HepG2 (cell line): ENCODE measurements around the gene HJURP. TPM values are rescaled to one million over a fixed set of nuclear protein-coding genes. Genes with fewer than 3 reads are reported as not detected.
A peak's percentile ranks its signal among the peaks of the same experiment; 100 is the strongest.

Experiments used
- CENPX ChIP-seq: sonication (generic); formaldehyde crosslinking; IDR thresholded peaks from 2 replicates; pipeline ENCODE4 v1.9.0; 2021; ENCODE audit warnings: mild to moderate bottlenecking, missing genetic modification reagents, moderate library complexity
- HHEX ChIP-seq: IDR thresholded peaks from 2 replicates; pipeline ENCODE4 v1.6.1; 2016; ENCODE audit warnings: control low read depth
- IKZF5 ChIP-seq: IDR thresholded peaks from 2 replicates; pipeline ENCODE4 v1.6.1; 2018; ENCODE audit warnings: missing genetic modification reagents, mild to moderate bottlenecking, missing compliant biosample characterization
- KLF9 ChIP-seq: IDR thresholded peaks from 2 replicates; pipeline ENCODE4 v1.6.1; 2016; ENCODE audit warnings: low read depth
- MAFF ChIP-seq: IDR thresholded peaks from 2 replicates; pipeline ENCODE4 v1.6.1; 2011; ENCODE audit warnings: low read depth, low read length, improper control_type of control experiment
- MEIS1 ChIP-seq: sonication (generic); formaldehyde crosslinking; IDR thresholded peaks from 2 replicates; pipeline ENCODE4 v1.9.0; 2021; ENCODE audit warnings: mild to moderate bottlenecking, missing genetic modification reagents, moderate library complexity, borderline replicate concordance
- NFYC ChIP-seq: IDR thresholded peaks from 2 replicates; pipeline ENCODE4 v1.6.1; 2016; ENCODE audit warnings: missing genetic modification reagents, missing compliant biosample characterization
- PAXIP1 ChIP-seq: sonication (generic); formaldehyde crosslinking; conservative IDR thresholded peaks from 2 replicates; pipeline ENCODE4 v1.4.0; 2020; ENCODE audit warnings: mild to moderate bottlenecking, missing genetic modification reagents, moderate library complexity
- RERE ChIP-seq: IDR thresholded peaks from 2 replicates; pipeline ENCODE4 v1.6.1; 2016; ENCODE audit warnings: low read depth, missing genetic modification reagents, missing compliant biosample characterization
- ZFP91 ChIP-seq: sonication (generic); formaldehyde crosslinking; IDR thresholded peaks from 2 replicates; pipeline ENCODE4 v1.9.0; 2022; ENCODE audit warnings: missing genetic modification reagents, mild to moderate bottlenecking, borderline replicate concordance
- ZNF124 ChIP-seq: sonication (generic); formaldehyde crosslinking; IDR thresholded peaks from 2 replicates; pipeline ENCODE4 v1.4.0; 2020; ENCODE audit warnings: missing genetic modification reagents
- ZNF20 ChIP-seq: sonication (generic); formaldehyde crosslinking; IDR thresholded peaks from 2 replicates; pipeline ENCODE4 v1.4.0; 2020; ENCODE audit warnings: mild to moderate bottlenecking, moderate library complexity, missing genetic modification reagents
- ZNF264 ChIP-seq: sonication (generic); formaldehyde crosslinking; IDR thresholded peaks from 2 replicates; pipeline ENCODE4 v1.4.0; 2020; ENCODE audit warnings: missing genetic modification reagents
- ZNF383 ChIP-seq: sonication (generic); formaldehyde crosslinking; IDR thresholded peaks from 2 replicates; pipeline ENCODE4 v1.4.0; 2020; ENCODE audit warnings: missing genetic modification reagents, mild to moderate bottlenecking, borderline replicate concordance
- ZNF777 ChIP-seq: sonication (generic); formaldehyde crosslinking; IDR thresholded peaks from 2 replicates; pipeline ENCODE4 v1.4.0; 2020; ENCODE audit warnings: missing genetic modification reagents
- ZSCAN25 ChIP-seq: sonication (generic); formaldehyde crosslinking; IDR thresholded peaks from 2 replicates; pipeline ENCODE4 v1.8.0; 2022; ENCODE audit warnings: mild to moderate bottlenecking, missing genetic modification reagents
- polyA plus RNA-seq, 8 experiments: library from polyadenylated mRNA; depleted of rRNA in 3 of 8; stranded (reverse) in 7 of 8; unstranded in 1 of 8; fragments of >200 nt; fragmentation: Illumina TruSeq in 4 of 8; extraction: Trizol in 4 of 8; gene quantifications; 2 replicates each; pipeline versions ENCODE4 v1.2.1 to v1.2.3, GENCODE V29; 2011 to 2016; ENCODE audit warnings: low read depth in 4 of 8, missing spikeins in 1 of 8, mixed read lengths in 1 of 8; ENCODE audit not compliant: insufficient read depth in 1 of 8
- total RNA-seq, 5 experiments: library from RNA; depleted of rRNA; stranded (reverse); fragments of >200 nt; fragmentation: Illumina TruSeq; extraction: Trizol; gene quantifications; 2 replicates each; pipeline ENCODE4 v1.2.3, GENCODE V29; 2016; ENCODE audit warnings: low read depth in 1 of 5

Gene HJURP
- total and polyA plus RNA-seq, 2 of the 13 experiments (the other 11 are each of a cell fraction or from before 2014, with no cell fraction given) = 36.3 to 43.9 TPM

GRCh38 chr2:233854241-233854981 is at the start of gene HJURP (continued):
- no peak for TF ChIP-seq RERE (CRISPR knock-in tag)
- TF ChIP-seq ZFP91 = peak; percentile 82; the same call in 1 of the 2 replicates
- TF ChIP-seq KLF9 (CRISPR knock-in tag) = no peak
- TF ChIP-seq ZSCAN25 (CRISPR knock-in tag) = peak; percentile 77
- peak; percentile 96 for TF ChIP-seq NFYC (CRISPR knock-in tag)
- 0 out of 2 replicates have a peak, but pooled peaks have one; percentile 71 for TF ChIP-seq ZNF124 (CRISPR knock-in tag)
- TF ChIP-seq PAXIP1 (CRISPR knock-in tag) = 0 out of 2 replicates have a peak, but pooled peaks have one; percentile 15
- TF ChIP-seq IKZF5 (CRISPR knock-in tag) = peak; percentile 59; the same call in 1 of the 2 replicates
- no peak for TF ChIP-seq ZNF20 (CRISPR knock-in tag)
- TF ChIP-seq MEIS1 (CRISPR knock-in tag) = no peak
- no peak for TF ChIP-seq HHEX
- TF ChIP-seq MAFF = 0 out of 2 replicates have a peak, but pooled peaks have one; percentile 2
- no peak; the same call in 1 of the 2 replicates for TF ChIP-seq ZNF777
- TF ChIP-seq ZNF383 (CRISPR knock-in tag) = no peak
- TF ChIP-seq CENPX (CRISPR knock-in tag) = no peak
- TF ChIP-seq ZNF264 = peak; percentile 40; the same call in 1 of the 2 replicates
